HS-27A (cell line): Measurements from ENCODE around the gene CHRNB1.
A peak's percentile ranks its signal among the peaks of the same experiment; 100 is the strongest.
"Not testable (repeated sequence)": the region's sequence is repeated elsewhere in the genome, so short reads cannot be mapped to it uniquely, and the experiment has no call there.

Experiments used
- DNase-seq: peaks from one replicate; pipeline ENCODE4 v3.0.0-alpha.2; 2012; ENCODE audit warnings: low read depth, missing footprints

CHRNB1 gene

GRCh38 chr17:7468290-7468689 lies 23.4 kb downstream of the CHRNB1 start:
- no peak for DNase-seq

GRCh38 chr17:7468804-7469389 lies 24.0 kb downstream of the CHRNB1 start:
- DNase-seq = no peak

- not testable (repeated sequence) for DNase-seq
These were observed 25.0 kb downstream of the CHRNB1 start for GRCh38 chr17:7469843-7470242.

- not testable (repeated sequence) for DNase-seq
These were observed 25.7 kb downstream of the CHRNB1 start for GRCh38 chr17:7470457-7470973.

GRCh38 chr17:7471729-7472128 lies 26.9 kb downstream of the CHRNB1 start:
- DNase-seq = no peak

- DNase-seq = not testable (repeated sequence)
These were observed 29.9 kb downstream of the CHRNB1 start for GRCh38 chr17:7474767-7475166.

- no peak for DNase-seq
These were observed 31.0 kb downstream of the CHRNB1 start for GRCh38 chr17:7475764-7476422.

GRCh38 chr17:7476494-7476893 lies 31.6 kb downstream of the CHRNB1 start:
- no peak for DNase-seq

GRCh38 chr17:7476951-7477350 lies 32.1 kb downstream of the CHRNB1 start:
- no peak for DNase-seq

GRCh38 chr17:7477392-7478275 lies 32.8 kb downstream of the CHRNB1 start:
- DNase-seq = no peak

GRCh38 chr17:7478276-7479212 lies 33.7 kb downstream of the CHRNB1 start:
- DNase-seq = no peak

- no peak for DNase-seq
These were observed 34.6 kb downstream of the CHRNB1 start, which contains the start of gene ZBTB4 for GRCh38 chr17:7479213-7480088. ZBTB4 (minus strand) TSS chr17:7479631; CDS start chr17:7466801, 12,830 bp downstream.

GRCh38 chr17:7480089-7480384 lies 35.2 kb downstream of the CHRNB1 start:
- no peak for DNase-seq

GRCh38 chr17:7481275-7481674 lies 36.4 kb downstream of the CHRNB1 start, which contains the start of gene SLC35G6:
SLC35G6 (plus strand) TSS chr17:7481446; CDS start chr17:7481517, 71 bp downstream.
- DNase-seq = not testable (repeated sequence)

- DNase-seq = not testable (repeated sequence)
These were observed 37.2 kb downstream of the CHRNB1 start for GRCh38 chr17:7481842-7482741.

GRCh38 chr17:7482742-7483088 lies 37.9 kb downstream of the CHRNB1 start:
- not testable (repeated sequence) for DNase-seq

GRCh38 chr17:7483255-7484066 lies 38.6 kb downstream of the CHRNB1 start:
- peak; percentile 33 for DNase-seq

GRCh38 chr17:7484067-7484918 lies 39.4 kb downstream of the CHRNB1 start, which contains the start of gene POLR2A:
POLR2A (plus strand) TSS chr17:7484366.
- DNase-seq = peak; percentile 83
